ENCODE data around the gene LRRC37B. TPM values are rescaled to one million over a fixed set of nuclear protein-coding genes. Genes with fewer than 3 reads are reported as not detected.

Gene LRRC37B
- total RNA-seq, 1 experiment from 2014 or later = 20.6 TPM

GRCh38 chr17:32007463-32008298 lies 498 bp downstream of the LRRC37B start (continued):
- TF ChIP-seq TEAD4 (CRISPR knock-in tag; IDR thresholded peaks at IDR 0.05) = no peak

GRCh38 chr17:32009262-32009542 lies 2.0 kb downstream of the LRRC37B start:
- TF ChIP-seq SMAD4 (CRISPR knock-in tag; IDR thresholded peaks at IDR 0.05) (no peak), ZNF121 (CRISPR knock-in tag; IDR thresholded peaks at IDR 0.05) (peak; percentile 85; the same call in 1 of the 2 replicates), FOXJ3 (CRISPR knock-in tag; IDR thresholded peaks at IDR 0.05; ENCODE audit: borderline replicate concordance) (no peak), ZBTB43 (CRISPR knock-in tag; IDR thresholded peaks at IDR 0.05) (no peak), E2F5 (CRISPR knock-in tag; IDR thresholded peaks at IDR 0.05) (no peak)
- no peak overlapping the region; the same call in 1 of the 2 replicates for H3K27ac Mint-ChIP-seq
- ChIA-PET POLR2A (interaction anchor here (0.6 kb wide), 1 partner anchor 22 kb away, joined by 3 read pairs; no protein-coding TSS in a partner anchor), CTCF (interaction anchor here (1.4 kb wide), 1 partner anchor 130 kb away, joined by 5 read pairs; no protein-coding TSS in a partner anchor)
- no peaks in the 10 kb centered on the region for H3K9me3 Mint-ChIP-seq
- H3K4me1 Mint-ChIP-seq = peaks cover 23% of the 10 kb centered on the region
- H3K4me3 Mint-ChIP-seq = peak overlapping the region; percentile 79
- ATAC-seq (no peak), DNase-seq (ENCODE audit: low spot score) (no peak)
- H3K27me3 Mint-ChIP-seq (ENCODE audit: low read depth) = peaks cover 19% of the 10 kb centered on the region
- no peaks in the 10 kb centered on the region; the same call in 1 of the 2 replicates for H3K36me3 Mint-ChIP-seq

GRCh38 chr17:32010114-32010513 lies 2.9 kb downstream of the LRRC37B start:
- no peaks in the 10 kb centered on the region for H3K9me3 Mint-ChIP-seq
- ChIA-PET POLR2A (no interaction called here), CTCF (no interaction called here)
- peak overlapping the region; percentile 79 for H3K4me3 Mint-ChIP-seq
- H3K27ac Mint-ChIP-seq = no peak overlapping the region; the same call in 1 of the 2 replicates
- peaks cover 23% of the 10 kb centered on the region for H3K4me1 Mint-ChIP-seq
- H3K27me3 Mint-ChIP-seq (ENCODE audit: low read depth) = peaks cover 18% of the 10 kb centered on the region
- no peak for ATAC-seq
- no peaks in the 10 kb centered on the region; the same call in 1 of the 2 replicates for H3K36me3 Mint-ChIP-seq
- DNase-seq (ENCODE audit: low spot score) = no peak
- TF ChIP-seq ATF3 (CRISPR knock-in tag; conservative IDR thresholded peaks at IDR 0.05) (no peak), CTCF (IDR thresholded peaks at IDR 0.05) (no peak)

GRCh38 chr17:32015245-32016013 lies 8.2 kb downstream of the LRRC37B start:
- Mint-ChIP-seq H3K4me3 (no peak overlapping the region), H3K9me3 (no peaks in the 10 kb centered on the region), H3K36me3 (peaks cover 11% of the 10 kb centered on the region), H3K4me1 (peaks cover 14% of the 10 kb centered on the region), H3K27ac (no peak overlapping the region), H3K27me3 (ENCODE audit: low read depth) (no peaks in the 10 kb centered on the region)
- DNase-seq (ENCODE audit: low spot score) = no peak
- ChIA-PET POLR2A (no interaction called here), CTCF (no interaction called here)
- no peak for ATAC-seq
- TF ChIP-seq ZNF671 (CRISPR knock-in tag; IDR thresholded peaks at IDR 0.05) (no peak), ATF2 (CRISPR knock-in tag; IDR thresholded peaks at IDR 0.05; ENCODE audit: borderline replicate concordance, low read depth) (no peak), IRF1 (CRISPR knock-in tag; IDR thresholded peaks at IDR 0.05) (no peak), MXD4 (CRISPR knock-in tag; IDR thresholded peaks at IDR 0.05; ENCODE audit: borderline replicate concordance) (no peak), CDX4 (CRISPR knock-in tag; IDR thresholded peaks at IDR 0.05; ENCODE audit: borderline replicate concordance) (no peak), IRF2 (CRISPR knock-in tag; IDR thresholded peaks at IDR 0.05; ENCODE audit: borderline replicate concordance, low read depth) (no peak), JUN (CRISPR knock-in tag; IDR thresholded peaks at IDR 0.05) (no peak), SMAD4 (CRISPR knock-in tag; IDR thresholded peaks at IDR 0.05) (no peak), MYBL2 (CRISPR knock-in tag; IDR thresholded peaks at IDR 0.05) (no peak), ZNF416 (CRISPR knock-in tag; IDR thresholded peaks at IDR 0.05) (no peak), TCF7 (CRISPR knock-in tag; IDR thresholded peaks at IDR 0.05; ENCODE audit: low read depth) (no peak), TEAD4 (CRISPR knock-in tag; IDR thresholded peaks at IDR 0.05) (no peak), HMGA2 (CRISPR knock-in tag; IDR thresholded peaks at IDR 0.05) (no peak), GABPB1 (CRISPR knock-in tag; IDR thresholded peaks at IDR 0.05) (no peak)

Measured in WTC11 (cell line).